Breast epithelium (tissue), 4 donors: Measurements from ENCODE around the gene TCTN1. TPM values are rescaled to one million over a fixed set of nuclear protein-coding genes. Genes with fewer than 3 reads are reported as not detected.

Source experiments
- DNase-seq, 2 donors: peaks; one replicate each; pipeline ENCODE4 v3.0.0-alpha.2; 2019; ENCODE audit warnings: low spot score in 2 of 2
- H3K27ac ChIP-seq, 2 donors: fragments of 200-600 bp; sonication (generic) in 1 of 2; one replicate each; pipeline ENCODE4 v1.5.1; 2016 to 2019; ENCODE audit warnings: mild to moderate bottlenecking in 1 of 2
- H3K27me3 ChIP-seq, 2 donors: fragments of 200-600 bp; sonication (generic) in 1 of 2; one replicate each; pipeline versions ENCODE4 v1.5.1 to v1.6.0; 2017 to 2019; ENCODE audit warnings: control low read depth in 1 of 2, mild to moderate bottlenecking in 1 of 2
- H3K36me3 ChIP-seq: fragments of 200-600 bp; one replicate; pipeline ENCODE4 v1.5.1; 2019
- H3K4me1 ChIP-seq, 2 donors: fragments of 200-600 bp; sonication (generic); one replicate each; pipeline ENCODE4 v1.5.1; 2016 to 2019; ENCODE audit warnings: control low read depth in 1 of 2
- H3K4me3 ChIP-seq, 3 donors: fragments of 200-600 bp; sonication (generic); 1 replicate in 2 of 3; 2 replicates in 1 of 3; pipeline ENCODE4 v1.5.1; 2016 to 2019; ENCODE audit warnings: mild to moderate bottlenecking in 3 of 3, moderate library complexity in 2 of 3
- H3K9me3 ChIP-seq, 2 donors: fragments of 200-600 bp; sonication (generic) in 1 of 2; one replicate each; pipeline ENCODE4 v1.5.1; 2016 to 2019; ENCODE audit warnings: control low read depth in 1 of 2
- POLR2A ChIP-seq: fragments of 450-650 bp; IDR thresholded peaks from one replicate; pipeline ENCODE4 v1.6.1; 2016; ENCODE audit warnings: antibody characterized with exemption, mild to moderate bottlenecking, moderate library complexity
- POLR2AphosphoS5 ChIP-seq, 3 donors: sonication (generic); formaldehyde crosslinking; IDR thresholded peaks; one replicate each; pipeline ENCODE4 v1.6.1; 2017; ENCODE audit warnings: antibody characterized with exemption in 3 of 3
- intact Hi-C: fragments of 100-400 bp; cut with DNase I; formaldehyde crosslinking; loops from one replicate; pipeline ENCODE4 v1.15.1; 2023; ENCODE audit warnings: low total_unique reads
- total RNA-seq, 3 donors: library from RNA; depleted of rRNA; stranded (reverse); fragments of >200 nt; gene quantifications; one replicate each; pipeline ENCODE4 v1.1.0, GENCODE V29; 2016
- TF ChIP-seq, protein P1 (sequence below), 3 donors: fragments of 450-650 bp; IDR thresholded peaks; one replicate each; pipeline ENCODE4 v1.5.1; 2016 to 2017; ENCODE audit warnings: antibody characterized with exemption in 3 of 3, mild to moderate bottlenecking in 3 of 3, moderate library complexity in 3 of 3

Gene TCTN1
- total RNA-seq, 3 donors from 2014 or later: 43.0 to 76.0 (median 56.3) TPM

DNA sequence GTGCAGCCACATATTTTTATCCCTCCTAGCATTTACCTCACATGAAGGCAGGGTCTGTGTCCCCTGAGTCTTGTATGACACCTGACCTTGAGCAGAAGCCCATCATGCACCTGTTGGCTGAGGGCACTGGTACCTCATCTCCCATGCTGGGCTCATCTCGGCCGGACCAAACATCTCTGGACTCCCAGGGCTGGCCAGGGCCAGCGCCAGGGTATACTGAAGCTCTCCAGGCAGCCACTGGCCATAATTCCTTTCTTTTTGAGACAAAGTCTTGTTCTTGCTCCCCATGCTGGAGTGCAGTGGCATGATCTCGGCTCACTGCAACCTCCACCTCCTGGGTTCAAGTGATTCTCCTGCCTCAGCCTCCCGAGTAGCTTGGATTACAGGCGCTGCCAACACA lies 53.0 kb downstream of the TCTN1 start:
- no peaks in the 10 kb centered on the region for H3K4me1 ChIP-seq
- DNase-seq: no peak
- no peaks in the 10 kb centered on the region for H3K36me3 ChIP-seq
- H3K9me3 ChIP-seq: peaks cover 8 to 23% of the 10 kb centered on the region in 2 donors
- H3K4me3 ChIP-seq: no peak overlapping the region
- TF ChIP-seq POLR2AphosphoS5 (IDR thresholded peaks at IDR 0.05) (no peak), POLR2A (no peak)
- TF ChIP-seq, protein P1, sequence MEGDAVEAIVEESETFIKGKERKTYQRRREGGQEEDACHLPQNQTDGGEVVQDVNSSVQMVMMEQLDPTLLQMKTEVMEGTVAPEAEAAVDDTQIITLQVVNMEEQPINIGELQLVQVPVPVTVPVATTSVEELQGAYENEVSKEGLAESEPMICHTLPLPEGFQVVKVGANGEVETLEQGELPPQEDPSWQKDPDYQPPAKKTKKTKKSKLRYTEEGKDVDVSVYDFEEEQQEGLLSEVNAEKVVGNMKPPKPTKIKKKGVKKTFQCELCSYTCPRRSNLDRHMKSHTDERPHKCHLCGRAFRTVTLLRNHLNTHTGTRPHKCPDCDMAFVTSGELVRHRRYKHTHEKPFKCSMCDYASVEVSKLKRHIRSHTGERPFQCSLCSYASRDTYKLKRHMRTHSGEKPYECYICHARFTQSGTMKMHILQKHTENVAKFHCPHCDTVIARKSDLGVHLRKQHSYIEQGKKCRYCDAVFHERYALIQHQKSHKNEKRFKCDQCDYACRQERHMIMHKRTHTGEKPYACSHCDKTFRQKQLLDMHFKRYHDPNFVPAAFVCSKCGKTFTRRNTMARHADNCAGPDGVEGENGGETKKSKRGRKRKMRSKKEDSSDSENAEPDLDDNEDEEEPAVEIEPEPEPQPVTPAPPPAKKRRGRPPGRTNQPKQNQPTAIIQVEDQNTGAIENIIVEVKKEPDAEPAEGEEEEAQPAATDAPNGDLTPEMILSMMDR (IDR thresholded peaks at IDR 0.05): no peak
- intact Hi-C loops: no loop called here
- no peaks in the 10 kb centered on the region for H3K27me3 ChIP-seq
- no peak overlapping the region for H3K27ac ChIP-seq

DNA sequence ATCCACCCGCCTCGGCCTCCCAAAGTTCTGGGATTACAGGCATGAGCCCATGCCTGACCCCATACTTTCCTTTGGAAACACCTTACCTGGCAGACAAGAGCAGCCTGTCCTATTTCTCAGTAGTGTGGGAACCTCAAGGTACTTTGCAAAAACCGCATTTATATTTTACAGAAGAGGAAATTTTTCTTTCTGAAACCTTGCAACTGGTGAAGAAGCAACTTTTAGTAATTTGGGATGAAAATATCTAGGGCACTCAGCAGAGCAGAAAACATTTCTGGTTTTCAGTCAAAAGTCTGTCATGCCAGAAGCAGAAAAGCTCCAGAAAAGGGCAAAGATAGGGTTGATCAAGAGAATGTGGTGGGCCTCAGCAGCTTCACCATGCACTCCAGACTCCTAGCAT lies 53.7 kb downstream of the TCTN1 start:
- H3K27me3 ChIP-seq: no peaks in the 10 kb centered on the region
- H3K4me3 ChIP-seq: no peak overlapping the region
- intact Hi-C loops: no loop called here
- H3K4me1 ChIP-seq: no peaks in the 10 kb centered on the region
- DNase-seq: no peak
- no peaks in the 10 kb centered on the region for H3K36me3 ChIP-seq
- TF ChIP-seq POLR2AphosphoS5 (IDR thresholded peaks at IDR 0.05) (no peak), POLR2A (no peak)
- TF ChIP-seq, protein P1 (IDR thresholded peaks at IDR 0.05): no peak
- H3K9me3 ChIP-seq: peaks cover 8 to 23% of the 10 kb centered on the region in 2 donors
- H3K27ac ChIP-seq: no peak overlapping the region

DNA sequence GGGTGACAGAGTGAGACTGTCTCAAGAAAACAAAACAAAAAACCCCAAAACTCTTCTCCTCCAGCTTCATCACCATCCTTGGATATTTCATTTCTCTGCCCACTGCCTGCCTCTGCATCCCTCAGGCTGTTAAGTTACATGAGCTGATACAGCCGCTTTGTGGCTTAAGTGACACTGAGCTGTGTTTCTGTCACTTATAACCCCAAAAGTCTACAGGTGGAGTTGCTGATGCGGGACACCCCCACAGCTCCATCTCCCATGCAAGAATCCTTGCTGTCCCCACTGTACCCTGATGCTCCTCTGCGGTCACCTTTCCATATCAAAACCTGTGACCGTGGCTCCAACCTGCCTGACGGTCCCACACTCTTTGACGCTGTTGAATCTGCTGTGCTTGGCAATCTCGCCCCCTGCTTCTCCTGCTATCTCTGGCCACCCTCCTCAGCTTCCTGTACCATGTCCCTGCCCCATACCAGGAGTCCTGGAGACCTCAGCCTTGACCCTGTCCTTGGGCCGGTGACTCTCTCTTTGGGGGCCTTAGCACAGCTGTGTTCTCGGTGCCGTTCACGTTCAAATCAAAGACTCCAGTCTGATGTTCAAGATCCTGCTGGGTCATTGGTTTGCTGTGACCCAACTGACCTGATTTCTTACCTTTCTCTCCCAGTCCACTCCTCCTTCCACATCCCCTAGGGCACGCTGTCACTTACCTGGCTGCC lies 54.7 kb downstream of the TCTN1 start:
- intact Hi-C loops: no loop called here
- no peaks in the 10 kb centered on the region for H3K27me3 ChIP-seq
- H3K4me1 ChIP-seq: no peaks in the 10 kb centered on the region
- H3K36me3 ChIP-seq: no peaks in the 10 kb centered on the region
- H3K4me3 ChIP-seq: no peak overlapping the region
- no peak overlapping the region for H3K27ac ChIP-seq
- no peak for DNase-seq
- TF ChIP-seq, protein P1 (IDR thresholded peaks at IDR 0.05): no peak
- no peak for TF ChIP-seq POLR2AphosphoS5 (IDR thresholded peaks at IDR 0.05)
- no peak for TF ChIP-seq POLR2A
- H3K9me3 ChIP-seq: peaks cover 8 to 23% of the 10 kb centered on the region in 2 donors

DNA sequence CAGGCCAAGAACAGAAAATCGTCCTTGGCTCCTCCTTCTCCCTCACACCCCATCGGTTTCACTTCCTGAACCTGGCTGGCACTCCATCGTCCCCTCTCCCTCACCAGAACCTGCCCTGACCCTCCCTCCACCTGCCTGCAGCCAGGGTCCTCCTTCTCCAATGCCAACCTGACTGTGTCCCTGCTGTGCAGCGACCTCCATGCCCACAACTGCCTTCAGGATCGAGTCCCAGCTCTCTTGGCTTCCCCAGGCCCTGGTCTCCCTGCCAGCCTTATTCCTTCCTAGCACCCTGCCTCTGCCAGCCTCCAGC lies 55.2 kb downstream of the TCTN1 start:
- TF ChIP-seq, protein P1 (IDR thresholded peaks at IDR 0.05): no peak
- TF ChIP-seq POLR2AphosphoS5 (IDR thresholded peaks at IDR 0.05): no peak
- no peak for TF ChIP-seq POLR2A
- Histone ChIP-seq H3K27ac (no peak overlapping the region), H3K27me3 (no peaks in the 10 kb centered on the region), H3K9me3 (peaks cover 8 to 23% of the 10 kb centered on the region in 2 donors), H3K36me3 (no peaks in the 10 kb centered on the region), H3K4me3 (no peak overlapping the region), H3K4me1 (no peaks in the 10 kb centered on the region)
- no peak for DNase-seq
- intact Hi-C loops: no loop called here

DNA sequence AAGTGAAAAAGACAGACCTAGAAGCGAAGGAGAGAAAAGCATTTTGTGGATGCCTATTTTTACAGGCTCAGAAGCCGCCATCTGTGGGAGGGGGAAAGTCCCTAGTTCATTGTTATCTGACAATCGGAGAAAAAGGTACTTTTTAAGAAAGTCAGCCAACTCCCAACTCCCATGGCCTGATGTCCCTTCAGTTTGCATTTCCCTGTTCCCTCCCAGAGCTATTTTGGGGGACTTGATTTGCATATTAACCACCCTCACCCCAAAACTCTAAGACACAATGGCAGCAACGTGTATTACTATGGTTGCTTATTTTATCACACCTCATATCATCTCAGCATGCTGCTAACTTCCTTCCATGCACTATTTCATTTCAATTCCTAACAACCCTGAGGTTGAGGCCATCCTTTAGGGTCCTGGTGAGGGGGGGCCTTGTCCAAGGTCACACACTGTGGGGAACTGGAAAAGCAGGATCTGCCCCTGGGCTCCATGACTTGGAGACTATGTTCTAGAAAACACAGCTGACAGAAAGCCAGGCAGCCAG lies 56.3 kb downstream of the TCTN1 start:
- peaks cover 3 to 13% of the 10 kb centered on the region in 2 donors for H3K9me3 ChIP-seq
- TF ChIP-seq POLR2A (no peak), POLR2AphosphoS5 (IDR thresholded peaks at IDR 0.05) (no peak)
- TF ChIP-seq, protein P1 (IDR thresholded peaks at IDR 0.05): no peak
- DNase-seq: no peak
- no peaks in the 10 kb centered on the region for H3K4me1 ChIP-seq
- no peak overlapping the region for H3K4me3 ChIP-seq
- H3K27me3 ChIP-seq: no peaks in the 10 kb centered on the region
- no peak overlapping the region for H3K27ac ChIP-seq
- no peaks in the 10 kb centered on the region for H3K36me3 ChIP-seq
- intact Hi-C loops: no loop called here
